Tongue (tissue), 2 donors: ENCODE results near the gene PPP6R3. TPM values are rescaled to one million over a fixed set of nuclear protein-coding genes. Genes with fewer than 3 reads are reported as not detected.
"Not testable (repeated sequence)": the region's sequence is repeated elsewhere in the genome, so short reads cannot be mapped to it uniquely, and the experiment has no call there.

Experiments
- DNase-seq: peaks from one replicate; pipeline ENCODE4 v3.0.0-alpha.2; 2015
- total RNA-seq: library from RNA; depleted of rRNA; stranded (reverse); fragments of >200 nt; gene quantifications from one replicate; pipeline ENCODE4 v1.2.3, GENCODE V29; 2014

PPP6R3 gene
- total RNA-seq, 1 donor from 2014 or later, result 192 TPM

GRCh38 chr11:68525336-68525735, 64.8 kb downstream of the PPP6R3 start:
- DNase-seq, result no peak

GRCh38 chr11:68525930-68526329, 65.4 kb downstream of the PPP6R3 start:
- no peak for DNase-seq

- no peak for DNase-seq
These were observed 67.0 kb downstream of the PPP6R3 start for GRCh38 chr11:68527585-68527984.

GRCh38 chr11:68528630-68529029, 68.1 kb downstream of the PPP6R3 start:
- DNase-seq, result peak; percentile 32

GRCh38 chr11:68531129-68531693, 70.7 kb downstream of the PPP6R3 start:
- DNase-seq, result no peak

- DNase-seq, result no peak
These were observed 72.3 kb downstream of the PPP6R3 start for GRCh38 chr11:68532727-68533369.

GRCh38 chr11:68533945-68534344, 73.4 kb downstream of the PPP6R3 start:
- DNase-seq, result no peak

GRCh38 chr11:68535098-68535497, 74.5 kb downstream of the PPP6R3 start:
- no peak for DNase-seq

GRCh38 chr11:68536706-68537105, 76.2 kb downstream of the PPP6R3 start:
- DNase-seq, result no peak

GRCh38 chr11:68538025-68538424, 77.5 kb downstream of the PPP6R3 start:
- no peak for DNase-seq

- no peak for DNase-seq
These were observed 78.8 kb downstream of the PPP6R3 start for GRCh38 chr11:68539395-68539794.

GRCh38 chr11:68540504-68540903, 80.0 kb downstream of the PPP6R3 start:
- DNase-seq, result not testable (repeated sequence)

GRCh38 chr11:68541116-68541515, 80.6 kb downstream of the PPP6R3 start:
- DNase-seq, result no peak

- no peak for DNase-seq
These were observed 81.4 kb downstream of the PPP6R3 start for GRCh38 chr11:68541991-68542390.

GRCh38 chr11:68542617-68543016, 82.1 kb downstream of the PPP6R3 start:
- DNase-seq, result peak; percentile 74

- DNase-seq, result no peak
These were observed 83.0 kb downstream of the PPP6R3 start for GRCh38 chr11:68543594-68543993.

- DNase-seq, result no peak
These were observed 84.8 kb downstream of the PPP6R3 start for GRCh38 chr11:68545347-68545746.

GRCh38 chr11:68545796-68546195, 85.2 kb downstream of the PPP6R3 start:
- DNase-seq, result no peak

- DNase-seq, result no peak
These were observed 86.0 kb downstream of the PPP6R3 start for GRCh38 chr11:68546555-68546954.

- DNase-seq, result peak; percentile 53
These were observed 89.4 kb downstream of the PPP6R3 start for GRCh38 chr11:68549789-68550484.

- DNase-seq, result no peak
These were observed 89.9 kb downstream of the PPP6R3 start for GRCh38 chr11:68550485-68550817.

GRCh38 chr11:68551223-68551622, 90.7 kb downstream of the PPP6R3 start:
- no peak for DNase-seq

GRCh38 chr11:68551777-68552176, 91.2 kb downstream of the PPP6R3 start:
- no peak for DNase-seq

GRCh38 chr11:68552542-68552941, 92.0 kb downstream of the PPP6R3 start:
- DNase-seq, result no peak
